ENCODE results near the gene RHOT1.

RHOT1 gene

DNA sequence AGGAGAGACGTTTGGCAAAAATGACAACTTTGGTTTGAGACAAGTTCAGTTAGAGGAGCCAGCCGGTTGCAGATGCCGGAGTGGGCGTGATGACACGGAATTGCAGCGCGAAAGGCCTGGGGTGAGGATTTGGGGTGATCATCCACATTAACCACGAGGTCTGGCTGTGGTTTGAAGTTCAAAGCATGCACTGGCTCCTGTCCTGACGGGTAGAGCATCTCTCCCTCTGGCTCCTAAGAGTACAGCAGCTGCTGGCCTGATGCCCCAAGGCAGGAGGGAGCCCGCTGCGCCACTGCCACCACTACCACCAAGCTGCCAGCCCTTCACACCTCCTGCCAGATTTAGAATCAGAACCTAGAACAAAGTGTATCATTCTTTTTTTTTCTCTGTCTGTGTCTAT lies 127.1 kb downstream of the RHOT1 start:
- no peak for DNase-seq (ENCODE audit: low read depth)

DNA sequence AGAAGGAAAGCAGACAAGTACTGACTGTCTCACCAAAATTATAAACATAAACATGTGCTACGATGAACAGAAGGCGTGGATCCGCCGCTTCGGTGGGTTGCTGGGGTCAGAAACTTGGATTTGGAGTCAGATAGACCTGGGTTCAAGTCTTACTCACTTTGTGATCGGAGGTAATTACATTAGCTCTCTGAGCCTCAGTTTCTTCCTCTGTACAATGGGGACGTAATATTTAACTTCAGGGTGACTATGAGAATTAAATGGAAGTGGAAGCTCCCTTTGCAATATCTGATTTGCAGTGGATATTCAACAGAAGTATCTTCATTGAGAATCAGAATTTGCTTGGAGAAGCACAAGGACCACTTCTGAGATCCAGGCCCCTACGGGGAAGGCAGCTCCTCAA lies 129.5 kb downstream of the RHOT1 start:
- DNase-seq (ENCODE audit: low read depth): no peak

DNA sequence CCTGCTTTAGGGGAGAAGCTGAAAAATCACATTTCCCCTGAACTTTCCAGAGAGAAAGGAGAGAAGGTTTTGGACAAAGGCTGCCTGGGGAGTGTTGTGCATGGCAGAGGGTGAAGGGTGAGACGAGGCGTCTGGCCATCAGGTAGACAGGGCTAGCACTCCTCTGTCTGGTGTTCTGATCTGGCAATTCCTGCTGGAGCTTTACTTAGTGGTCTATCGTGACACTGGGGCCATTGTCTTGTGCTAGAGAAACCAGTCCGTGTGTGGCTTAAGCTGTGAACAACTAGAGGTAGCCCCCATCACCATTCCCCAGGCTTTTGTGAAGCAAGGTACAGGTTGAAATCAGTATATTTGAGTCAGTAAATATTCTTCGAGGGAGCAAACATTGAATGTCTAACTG lies 131.8 kb downstream of the RHOT1 start:
- no peak for DNase-seq (ENCODE audit: low read depth)

GRCh38 chr17:32274643-32275042 lies 132.3 kb downstream of the RHOT1 start:
- DNase-seq (ENCODE audit: low read depth): no peak
